ENCODE results near the gene CSNK1D.

CSNK1D gene

GRCh38 chr17:82309656-82310570, 36.4 kb upstream of the CSNK1D start:
- no peak for DNase-seq

- DNase-seq = no peak
These were observed 32.3 kb upstream of the CSNK1D start for GRCh38 chr17:82305727-82306300.

GRCh38 chr17:82304826-82305726, 31.6 kb upstream of the CSNK1D start:
- DNase-seq = no peak

GRCh38 chr17:82303944-82304808, 30.7 kb upstream of the CSNK1D start:
- no peak for DNase-seq

GRCh38 chr17:82302991-82303943, 29.8 kb upstream of the CSNK1D start:
- no peak for DNase-seq

- DNase-seq = no peak
These were observed 29.1 kb upstream of the CSNK1D start for GRCh38 chr17:82302568-82302963.

GRCh38 chr17:82301916-82302567, 28.5 kb upstream of the CSNK1D start:
- no peak for DNase-seq

GRCh38 chr17:82301300-82301915, 27.9 kb upstream of the CSNK1D start:
- no peak for DNase-seq

- DNase-seq = no peak
These were observed 27.3 kb upstream of the CSNK1D start for GRCh38 chr17:82300707-82301270.

- DNase-seq = no peak
These were observed 26.7 kb upstream of the CSNK1D start for GRCh38 chr17:82300228-82300627.

GRCh38 chr17:82299452-82299851, 26.0 kb upstream of the CSNK1D start:
- DNase-seq = no peak

- DNase-seq = no peak
These were observed 25.3 kb upstream of the CSNK1D start for GRCh38 chr17:82298538-82299421.

GRCh38 chr17:82297714-82298537, 24.4 kb upstream of the CSNK1D start:
- DNase-seq = no peak

- DNase-seq = no peak
These were observed 23.8 kb upstream of the CSNK1D start for GRCh38 chr17:82297280-82297713.

- no peak for DNase-seq
These were observed 23.2 kb upstream of the CSNK1D start for GRCh38 chr17:82296511-82297279.

GRCh38 chr17:82295472-82295814, 21.9 kb upstream of the CSNK1D start:
- no peak for DNase-seq
